ENCODE data around the gene NDFIP1. TPM values are rescaled to one million over a fixed set of nuclear protein-coding genes. Genes with fewer than 3 reads are reported as not detected.

Gene NDFIP1
- total and polyA plus RNA-seq, 2 of the 8 experiments (the other 6 are each of a cell fraction or from before 2014, with no cell fraction given) = 8.8 to 27.1 TPM

- no peak overlapping the region for H3K23ac ChIP-seq (ENCODE audit: insufficient read length)
- FAIRE-seq = no peak
- TF ChIP-seq KDM4A (IDR thresholded peaks at IDR 0.05; ENCODE audit: low read depth, low read length, severe bottlenecking) (no peak), USF2 (IDR thresholded peaks at IDR 0.05; ENCODE audit: low read length) (no peak), CREB1 (IDR thresholded peaks at IDR 0.05) (no peak), TAF1 (IDR thresholded peaks at IDR 0.05; ENCODE audit: low read depth, low read length) (no peak), SP4 (IDR thresholded peaks at IDR 0.05; ENCODE audit: low read length) (no peak), CTCF (IDR thresholded peaks at IDR 0.05; ENCODE audit: control extremely low read depth in 1 of 3, insufficient read depth in 1 of 3, low read depth in 1 of 3, low read length in 3 of 3) (no peak), CBX8 (IDR thresholded peaks at IDR 0.05; ENCODE audit: borderline replicate concordance, low read depth, low read length) (no peak), CHD1 (IDR thresholded peaks at IDR 0.05; ENCODE audit: low read depth, low read length) (no peak), POLR2AphosphoS5 (IDR thresholded peaks at IDR 0.05; ENCODE audit: low read depth, low read length) (no peak), YY1 (IDR thresholded peaks at IDR 0.05; ENCODE audit: low read depth, low read length) (no peak)
These were observed 20.5 kb upstream of the NDFIP1 start for GRCh38 chr5:142087920-142088679.

More at GRCh38 chr5:142087920-142088679, 20.5 kb upstream of the NDFIP1 start:
- 88% methylated on average over 12 of the region's 12 CpGs; no CpG with 5 or more reads in 1 of the 2 experiments for WGBS, 2 experiments (ENCODE audit: extremely low coverage in 1 of 2, insufficient coverage in 1 of 2, insufficient read length in 1 of 2, insufficient replicate concordance in 2 of 2, low coverage in 1 of 2, low lambda C conversion rate in 2 of 2, missing lambda C conversion rate in 1 of 2)
- H2BK5ac ChIP-seq (ENCODE audit: low read depth, low read length) = no peak overlapping the region
- CTCF ChIA-PET (ENCODE audit: partially characterized antibody) = interaction anchor here (0.9 to 1.7 kb wide), 4 partner anchors 17 to 95 kb away, joined by 3 to 4 read pairs (median 3); no protein-coding TSS in a partner anchor
- H2BK12ac ChIP-seq (ENCODE audit: low read depth, low read length) = no peak overlapping the region
- no peak overlapping the region for H2AFZ ChIP-seq (ENCODE audit: low read length)
- no peak overlapping the region for H3K14ac ChIP-seq (ENCODE audit: insufficient read length)
- H3K4ac ChIP-seq (replicated peaks; ENCODE audit: insufficient read length, low read depth, low read length) = no peak overlapping the region
- H4K20me1 ChIP-seq (replicated peaks in 1 of 2; ENCODE audit: control insufficient read depth in 1 of 2, insufficient read depth in 2 of 2, low read length in 2 of 2) = no peaks in the 10 kb centered on the region
- H2BK120ac ChIP-seq (replicated peaks; ENCODE audit: low read depth, low read length) = no peak overlapping the region
- no peaks in the 10 kb centered on the region for H3K79me2 ChIP-seq (ENCODE audit: control insufficient read depth in 1 of 2, insufficient read depth in 2 of 2, low read length in 2 of 2)
- no peak overlapping the region for H3K9ac ChIP-seq (replicated peaks in 1 of 4; ENCODE audit: extremely low read depth in 1 of 4, low read depth in 3 of 4, low read length in 3 of 4)
- no peaks in the 10 kb centered on the region for H3K79me1 ChIP-seq (ENCODE audit: low read depth, low read length)
- H3K27me3 ChIP-seq (replicated peaks in 1 of 4; ENCODE audit: control insufficient read depth in 3 of 4, extremely low read depth in 1 of 4, insufficient read depth in 3 of 4, low read length in 3 of 4) = 0 out of 7 replicates have a peak, but pooled peaks cover 0 to 2% (median 0%) of the 10 kb centered on the region in 4 experiments
- no peak for DNase-seq (ENCODE audit: low read depth in 1 of 2, low spot score in 2 of 2)
- H3K4me2 ChIP-seq (ENCODE audit: insufficient read depth in 1 of 2, low read depth in 2 of 2, low read length in 2 of 2) = no peak overlapping the region
- H3K4me1 ChIP-seq (replicated peaks in 1 of 4; ENCODE audit: control insufficient read depth in 3 of 4, insufficient read depth in 4 of 4, low read length in 3 of 4) = no peaks in the 10 kb centered on the region
- no peak overlapping the region for H3K4me3 ChIP-seq (ENCODE audit: extremely low read depth in 1 of 4, insufficient read depth in 2 of 4, low read depth in 3 of 4, low read length in 4 of 4)
- no peak overlapping the region for H4K8ac ChIP-seq (ENCODE audit: extremely low read depth, insufficient read depth, low read length)
- no peak overlapping the region for H2BK20ac ChIP-seq (ENCODE audit: low read length)
- POLR2A ChIA-PET (ENCODE audit: partially characterized antibody) = no interaction called here
- H3K56ac ChIP-seq (replicated peaks; ENCODE audit: insufficient read length, low read depth, low read length) = no peak overlapping the region
- H4K5ac ChIP-seq (ENCODE audit: insufficient read length, low read depth, low read length) = no peak overlapping the region
- H3K23me2 ChIP-seq (ENCODE audit: low read depth, low read length) = no peaks in the 10 kb centered on the region
- no peaks in the 10 kb centered on the region for H3K9me3 ChIP-seq (ENCODE audit: insufficient read depth in 2 of 2, low read depth in 1 of 2, low read length in 1 of 2)
- no peak overlapping the region for H2BK15ac ChIP-seq (ENCODE audit: low read length)
- H3K27ac ChIP-seq (ENCODE audit: low read depth, low read length) = no peak overlapping the region
- H2AK5ac ChIP-seq (ENCODE audit: low read depth, low read length) = no peak overlapping the region
- no peak overlapping the region for H3K18ac ChIP-seq (ENCODE audit: extremely low read depth, low read length)
- no peaks in the 10 kb centered on the region for H3K36me3 ChIP-seq (ENCODE audit: control insufficient read depth in 2 of 4, insufficient read depth in 4 of 4, low read length in 3 of 4)
- H4K91ac ChIP-seq (replicated peaks; ENCODE audit: insufficient read length, low read length) = no peak overlapping the region
